ENCODE data around the gene ZNF560. TPM values are rescaled to one million over a fixed set of nuclear protein-coding genes. Genes with fewer than 3 reads are reported as not detected.
A peak's percentile ranks its signal among the peaks of the same experiment; 100 is the strongest.

ZNF560 gene
- total RNA-seq, 1 experiment from 2014 or later = 2.7 TPM

DNA sequence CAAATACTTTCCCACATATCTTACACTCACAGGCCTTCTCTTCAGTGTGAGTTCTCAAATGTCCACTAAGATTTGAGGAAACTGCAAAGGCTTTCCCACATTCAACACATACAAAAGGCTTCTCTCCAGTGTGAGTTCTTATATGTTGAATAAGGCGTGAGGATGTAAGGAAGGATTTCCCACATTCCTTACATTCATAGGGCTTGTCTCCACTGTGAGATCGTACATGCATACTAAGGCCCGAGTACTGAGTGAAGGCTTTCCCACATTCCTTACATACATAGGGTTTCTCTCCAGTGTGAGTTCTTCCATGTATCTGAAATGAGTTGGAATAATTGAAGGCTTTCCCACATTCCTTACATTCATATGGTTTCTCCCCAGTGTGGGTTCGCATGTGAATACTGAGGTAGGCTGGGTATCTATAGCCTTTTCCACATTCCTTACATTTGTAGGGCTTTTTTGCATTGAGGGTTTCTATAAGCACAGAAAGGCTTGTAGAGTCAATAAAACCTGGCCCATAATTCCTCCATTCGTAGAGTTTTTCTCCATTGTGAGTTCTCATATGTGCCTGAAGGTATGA, 30.4 kb upstream of the ZNF560 start:
- Histone ChIP-seq H3K36me3 (ENCODE audit: low read depth) (peaks cover 80% of the 10 kb centered on the region), H3K27me3 (ENCODE audit: insufficient read depth, low read depth) (no peaks in the 10 kb centered on the region), H3K9me3 (ENCODE audit: insufficient read depth, low read depth) (peaks cover 95% of the 10 kb centered on the region), H3K27ac (no peak overlapping the region), H3K4me3 (peak overlapping the region; percentile 28; the same call in 1 of the 2 replicates), H3F3A (ENCODE audit: insufficient read depth, low read depth) (peaks cover 32% of the 10 kb centered on the region), H3K4me1 (replicated peaks; ENCODE audit: insufficient read depth) (no peaks in the 10 kb centered on the region), H4K20me1 (ENCODE audit: insufficient read depth) (no peaks in the 10 kb centered on the region), H3K79me2 (ENCODE audit: low read depth) (no peaks in the 10 kb centered on the region), H3K9me2 (ENCODE audit: insufficient read depth) (no peaks in the 10 kb centered on the region), H3K4me2 (no peak overlapping the region), H2AFZ (no peak overlapping the region)
- ChIA-PET POLR2A (ENCODE audit: unreplicated experiment) (no interaction called here), CTCF (no interaction called here)
- BruUV-seq (replicated peaks) = no TSS peak
- DNase-seq = peak in 1 of 2 experiments; percentile 53
- intact Hi-C loops (cut with micrococcal nuclease; ENCODE audit: unreplicated experiment) = no loop called here
- TF ChIP-seq EZH2 (IDR thresholded peaks at IDR 0.05; ENCODE audit: low read depth) = no peak
- TF ChIP-seq, protein P1, sequence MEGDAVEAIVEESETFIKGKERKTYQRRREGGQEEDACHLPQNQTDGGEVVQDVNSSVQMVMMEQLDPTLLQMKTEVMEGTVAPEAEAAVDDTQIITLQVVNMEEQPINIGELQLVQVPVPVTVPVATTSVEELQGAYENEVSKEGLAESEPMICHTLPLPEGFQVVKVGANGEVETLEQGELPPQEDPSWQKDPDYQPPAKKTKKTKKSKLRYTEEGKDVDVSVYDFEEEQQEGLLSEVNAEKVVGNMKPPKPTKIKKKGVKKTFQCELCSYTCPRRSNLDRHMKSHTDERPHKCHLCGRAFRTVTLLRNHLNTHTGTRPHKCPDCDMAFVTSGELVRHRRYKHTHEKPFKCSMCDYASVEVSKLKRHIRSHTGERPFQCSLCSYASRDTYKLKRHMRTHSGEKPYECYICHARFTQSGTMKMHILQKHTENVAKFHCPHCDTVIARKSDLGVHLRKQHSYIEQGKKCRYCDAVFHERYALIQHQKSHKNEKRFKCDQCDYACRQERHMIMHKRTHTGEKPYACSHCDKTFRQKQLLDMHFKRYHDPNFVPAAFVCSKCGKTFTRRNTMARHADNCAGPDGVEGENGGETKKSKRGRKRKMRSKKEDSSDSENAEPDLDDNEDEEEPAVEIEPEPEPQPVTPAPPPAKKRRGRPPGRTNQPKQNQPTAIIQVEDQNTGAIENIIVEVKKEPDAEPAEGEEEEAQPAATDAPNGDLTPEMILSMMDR (conservative IDR thresholded peaks at IDR 0.05) = no peak

DNA sequence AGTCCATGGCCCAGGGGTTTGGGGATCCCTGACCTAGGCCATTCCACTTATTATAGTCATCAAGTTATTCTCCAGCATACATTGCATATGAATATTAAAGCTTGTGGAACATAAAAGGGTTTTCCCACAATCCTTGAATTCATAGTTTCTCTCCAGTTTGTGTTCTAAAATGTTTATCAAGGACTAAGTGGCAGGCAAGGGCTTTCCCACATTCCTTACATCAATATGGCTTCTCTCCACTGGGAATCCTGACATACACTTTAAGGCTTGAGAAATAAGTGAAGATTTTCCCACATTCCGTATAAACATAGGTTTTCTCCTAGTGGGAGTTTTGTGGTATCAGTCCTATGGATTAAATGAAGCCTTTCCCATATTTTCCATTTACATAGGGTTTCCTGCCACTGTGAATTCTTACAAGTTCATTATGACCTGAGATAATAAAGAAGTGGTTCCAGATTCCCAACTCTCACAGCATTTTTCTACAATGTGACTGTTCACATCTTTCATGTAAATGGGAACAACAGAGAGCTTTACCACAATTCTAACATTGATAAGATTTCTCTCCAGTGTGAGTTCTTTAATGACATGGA, 25.6 kb upstream of the ZNF560 start:
- intact Hi-C loops (cut with micrococcal nuclease; ENCODE audit: unreplicated experiment) = no loop called here
- ChIA-PET POLR2A (ENCODE audit: unreplicated experiment) (no interaction called here), CTCF (no interaction called here)
- Histone ChIP-seq H3K9me3 (ENCODE audit: insufficient read depth, low read depth) (peaks cover 70% of the 10 kb centered on the region), H3K36me3 (ENCODE audit: low read depth) (peaks cover 32% of the 10 kb centered on the region), H3K27me3 (ENCODE audit: insufficient read depth, low read depth) (no peaks in the 10 kb centered on the region), H2AFZ (no peak overlapping the region), H4K20me1 (ENCODE audit: insufficient read depth) (no peaks in the 10 kb centered on the region), H3K79me2 (ENCODE audit: low read depth) (no peaks in the 10 kb centered on the region), H3K4me2 (no peak overlapping the region), H3K9me2 (ENCODE audit: insufficient read depth) (no peaks in the 10 kb centered on the region), H3K4me1 (replicated peaks; ENCODE audit: insufficient read depth) (no peaks in the 10 kb centered on the region), H3K27ac (no peak overlapping the region), H3K4me3 (no peak overlapping the region), H3F3A (ENCODE audit: insufficient read depth, low read depth) (peaks cover 27% of the 10 kb centered on the region)
- no peak for DNase-seq
- BruUV-seq (replicated peaks) = no TSS peak
- TF ChIP-seq, protein P1 (conservative IDR thresholded peaks at IDR 0.05) = no peak
- TF ChIP-seq EZH2 (IDR thresholded peaks at IDR 0.05; ENCODE audit: low read depth) = no peak

DNA sequence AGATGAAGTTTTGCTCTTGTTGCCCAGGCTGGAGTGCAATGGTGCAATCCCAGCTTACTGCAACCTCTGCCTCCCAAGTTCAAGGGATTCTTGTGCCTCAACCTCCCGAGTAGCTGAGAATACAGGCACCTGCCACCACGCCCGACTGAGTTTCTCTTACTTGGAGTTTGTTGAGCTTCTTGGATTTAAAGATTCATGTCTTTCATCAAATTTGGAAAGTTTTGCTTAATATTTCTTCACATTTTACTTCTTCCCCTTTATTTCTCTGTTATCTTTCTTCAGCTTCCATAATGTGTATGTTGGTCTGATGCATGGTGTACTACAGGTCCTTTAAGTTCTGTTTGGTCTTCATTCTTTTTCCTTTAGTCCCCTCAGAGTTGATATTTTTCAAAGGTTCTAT, 8.9 kb upstream of the ZNF560 start:
- Histone ChIP-seq H3K27me3 (ENCODE audit: insufficient read depth, low read depth) (no peaks in the 10 kb centered on the region; the same call in 1 of the 2 replicates), H3K79me2 (ENCODE audit: low read depth) (no peaks in the 10 kb centered on the region), H3K4me3 (no peak overlapping the region), H3K9me2 (ENCODE audit: insufficient read depth) (no peaks in the 10 kb centered on the region), H3K4me1 (replicated peaks; ENCODE audit: insufficient read depth) (no peaks in the 10 kb centered on the region), H2AFZ (no peak overlapping the region), H3K27ac (no peak overlapping the region), H3K36me3 (ENCODE audit: low read depth) (no peaks in the 10 kb centered on the region), H3F3A (ENCODE audit: insufficient read depth, low read depth) (no peaks in the 10 kb centered on the region), H4K20me1 (ENCODE audit: insufficient read depth) (no peaks in the 10 kb centered on the region), H3K4me2 (no peak overlapping the region), H3K9me3 (ENCODE audit: insufficient read depth, low read depth) (peaks cover 10% of the 10 kb centered on the region; the same call in 1 of the 2 replicates)
- POLR2A ChIA-PET (ENCODE audit: unreplicated experiment) = no interaction called here
- no peak for DNase-seq
- no TSS peak for BruUV-seq (replicated peaks)
- TF ChIP-seq, protein P1 (conservative IDR thresholded peaks at IDR 0.05) = no peak
- no peak for TF ChIP-seq EZH2 (IDR thresholded peaks at IDR 0.05; ENCODE audit: low read depth)
- CTCF ChIA-PET = no interaction called here
- intact Hi-C loops (cut with micrococcal nuclease; ENCODE audit: unreplicated experiment) = no loop called here

Measured in PC-9 (cell line).